Stimulated activated naive CD4-positive, alpha-beta T cell (primary cell): ENCODE data around the gene HEXIM1.

Experiments used
- DNase-seq, 6 experiments: peaks; one replicate each; lab custom pipeline; 2025; lab: John Stamatoyannopoulos, UW

The HEXIM1 gene

GRCh38 chr17:45146890-45147580, 1.2 kb upstream of the HEXIM1 start:
- peak in 3 of 6 experiments; percentile 64 to 77 (median 74) for DNase-seq

GRCh38 chr17:45147581-45148182, 593 bp upstream of the HEXIM1 start:
- DNase-seq, result peak; percentile 71 to 98 (median 80)

GRCh38 chr17:45149037-45149668, 878 bp downstream of the HEXIM1 start:
- peak; percentile 43 to 70 (median 56) for DNase-seq

GRCh38 chr17:45149669-45150664, 1.7 kb downstream of the HEXIM1 start:
- peak; percentile 30 to 62 (median 45) for DNase-seq

GRCh38 chr17:45150911-45151809, 2.9 kb downstream of the HEXIM1 start:
- no peak for DNase-seq

- DNase-seq, result no peak
Measured at GRCh38 chr17:45155029-45155428, 6.8 kb downstream of the HEXIM1 start.

GRCh38 chr17:45155483-45155882, 7.2 kb downstream of the HEXIM1 start:
- DNase-seq, result no peak

- no peak for DNase-seq
Measured at GRCh38 chr17:45156242-45156641, 8.0 kb downstream of the HEXIM1 start.

GRCh38 chr17:45160447-45161287, 12.4 kb downstream of the HEXIM1 start:
- peak in 4 of 6 experiments; percentile 47 to 79 (median 64) for DNase-seq

GRCh38 chr17:45161288-45162024, 13.2 kb downstream of the HEXIM1 start, which contains the start of gene HEXIM2:
Gene HEXIM2 (plus strand): TSS chr17:45161875. CDS start chr17:45162794, 919 bp downstream.
- peak; percentile 97 to 99 (median 98) for DNase-seq

- DNase-seq, result no peak
Measured at GRCh38 chr17:45162025-45162687, 13.9 kb downstream of the HEXIM1 start.

- no peak for DNase-seq
Measured at GRCh38 chr17:45164734-45165269, 16.5 kb downstream of the HEXIM1 start.

- DNase-seq, result no peak
Measured at GRCh38 chr17:45168991-45169752, 20.9 kb downstream of the HEXIM1 start.

GRCh38 chr17:45170280-45170930, 22.1 kb downstream of the HEXIM1 start:
- DNase-seq, result no peak

- no peak for DNase-seq
Measured at GRCh38 chr17:45170931-45171337, 22.7 kb downstream of the HEXIM1 start.

- no peak for DNase-seq
Measured at GRCh38 chr17:45171338-45172231, 23.3 kb downstream of the HEXIM1 start.
